Prostate gland (tissue), 2 donors: ENCODE measurements around the gene PPFIA1. TPM values are rescaled to one million over a fixed set of nuclear protein-coding genes. Genes with fewer than 3 reads are reported as not detected.

Experiments
- DNase-seq: peaks from one replicate; pipeline ENCODE4 v3.0.0-alpha.2; 2019; ENCODE audit warnings: low spot score
- H3K27ac ChIP-seq, 2 donors: fragments of 200-600 bp; sonication (generic); 2 replicates each; pipeline ENCODE4 v1.5.1; 2017 to 2019
- H3K27me3 ChIP-seq: fragments of 200-600 bp; sonication (generic); replicated peaks from 2 replicates; pipeline ENCODE4 v1.5.1; 2019; ENCODE audit not compliant: insufficient read depth
- H3K36me3 ChIP-seq, 2 donors: fragments of 200-600 bp; sonication (generic); 1 replicate in 1 of 2; 2 replicates in 1 of 2; pipeline versions ENCODE4 v1.5.1 to v1.8.1; 2017 to 2019
- H3K4me1 ChIP-seq: fragments of 200-600 bp; sonication (generic); replicated peaks from 2 replicates; pipeline ENCODE4 v1.5.1; 2019
- H3K4me3 ChIP-seq, 2 donors: fragments of 200-600 bp; sonication (generic); 2 replicates each; pipeline ENCODE4 v1.5.1; 2017 to 2019
- H3K9me3 ChIP-seq: fragments of 200-600 bp; sonication (generic); 2 replicates; pipeline ENCODE4 v1.5.1; 2017
- CTCF ChIP-seq, 4 experiments: fragments of 200-600 bp in 2 of 4; fragments of 450-650 bp in 2 of 4; sonication (generic) in 2 of 4; IDR thresholded peaks; 1 replicate in 3 of 4; 2 replicates in 1 of 4; pipeline ENCODE4 v1.5.1; 2016 to 2019; ENCODE audit warnings: antibody characterized with exemption in 4 of 4, mild to moderate bottlenecking in 2 of 4, moderate library complexity in 2 of 4
- POLR2A ChIP-seq: fragments of 450-650 bp; IDR thresholded peaks from one replicate; pipeline ENCODE4 v1.6.1; 2016; ENCODE audit warnings: antibody characterized with exemption, mild to moderate bottlenecking
- POLR2AphosphoS5 ChIP-seq: sonication (generic); formaldehyde crosslinking; IDR thresholded peaks from one replicate; pipeline ENCODE4 v1.6.1; 2017; ENCODE audit warnings: antibody characterized with exemption
- WGBS: methylation state at CpG from one replicate; pipeline ENCODE4 v1.1.5; 2018; 5-methylcytosine and 5-hydroxymethylcytosine counted together
- intact Hi-C: fragments of 100-400 bp; cut with DNase I; formaldehyde crosslinking; loops from one replicate; pipeline ENCODE4 v1.14.2; 2022
- total RNA-seq, 2 donors: library from RNA; depleted of rRNA; stranded (reverse); fragments of >200 nt; gene quantifications; one replicate each; pipeline ENCODE4 v1.1.0, GENCODE V29; 2016

The PPFIA1 gene
- total RNA-seq, 2 donors from 2014 or later, result 29.1 to 61.8 TPM

DNA sequence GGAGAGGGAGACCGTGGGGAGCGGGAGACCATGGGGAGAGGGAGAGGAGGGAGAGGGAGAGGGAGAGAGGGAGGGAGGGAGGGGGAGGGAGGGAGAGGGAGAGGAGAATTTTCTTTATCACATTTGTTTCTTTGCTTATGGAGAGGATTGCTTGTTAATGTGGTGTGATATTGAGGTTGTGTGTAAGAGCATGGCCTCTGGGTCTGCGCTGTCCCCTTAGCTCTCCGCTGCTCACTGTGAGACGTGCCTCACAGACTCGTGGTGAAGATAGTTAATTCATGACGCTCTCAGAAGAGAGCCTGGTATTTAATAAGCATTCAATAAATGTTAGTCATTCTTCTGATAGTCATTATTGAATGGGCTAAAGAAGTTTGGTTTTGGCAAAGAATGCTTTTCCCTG, 26.2 kb downstream of the PPFIA1 start:
- H3K36me3 ChIP-seq, result no peaks in the 10 kb centered on the region
- intact Hi-C loops, result no loop called here
- H3K4me3 ChIP-seq, result no peak overlapping the region
- no peaks in the 10 kb centered on the region for H3K4me1 ChIP-seq
- H3K27ac ChIP-seq, result no peak overlapping the region
- WGBS, result 79% methylated on average over 7 of the region's 7 CpGs
- DNase-seq, result no peak
- no peaks in the 10 kb centered on the region for H3K27me3 ChIP-seq
- no peaks in the 10 kb centered on the region for H3K9me3 ChIP-seq
- TF ChIP-seq POLR2AphosphoS5 (no peak), POLR2A (no peak), CTCF (IDR thresholded peaks at IDR 0.05) (no peak)

DNA sequence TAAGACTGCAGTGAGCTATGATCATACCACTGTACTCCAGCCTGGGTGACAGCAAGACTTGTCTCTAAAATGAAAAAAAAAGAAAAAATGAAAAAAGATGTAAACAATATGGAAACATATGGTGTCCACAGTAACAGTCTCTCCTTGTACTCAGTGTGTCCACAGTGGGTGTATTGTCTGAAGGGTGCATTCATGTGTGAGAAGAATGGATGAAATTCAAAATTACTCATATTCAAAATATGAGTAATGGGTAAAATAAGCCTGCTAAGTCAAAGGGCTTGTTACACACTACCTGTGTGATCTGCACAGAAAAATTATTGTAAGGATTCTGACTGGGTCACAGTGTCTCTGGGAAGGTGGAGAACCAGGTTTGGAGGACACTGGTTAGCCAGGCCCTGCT, 26.9 kb downstream of the PPFIA1 start:
- intact Hi-C loops, result no loop called here
- H3K27me3 ChIP-seq, result no peaks in the 10 kb centered on the region
- DNase-seq, result no peak
- no peaks in the 10 kb centered on the region for H3K36me3 ChIP-seq
- no peak overlapping the region for H3K27ac ChIP-seq
- H3K4me3 ChIP-seq, result no peak overlapping the region
- no peaks in the 10 kb centered on the region for H3K9me3 ChIP-seq
- TF ChIP-seq POLR2AphosphoS5 (no peak), POLR2A (no peak), CTCF (IDR thresholded peaks at IDR 0.05) (no peak)
- H3K4me1 ChIP-seq, result no peaks in the 10 kb centered on the region

DNA sequence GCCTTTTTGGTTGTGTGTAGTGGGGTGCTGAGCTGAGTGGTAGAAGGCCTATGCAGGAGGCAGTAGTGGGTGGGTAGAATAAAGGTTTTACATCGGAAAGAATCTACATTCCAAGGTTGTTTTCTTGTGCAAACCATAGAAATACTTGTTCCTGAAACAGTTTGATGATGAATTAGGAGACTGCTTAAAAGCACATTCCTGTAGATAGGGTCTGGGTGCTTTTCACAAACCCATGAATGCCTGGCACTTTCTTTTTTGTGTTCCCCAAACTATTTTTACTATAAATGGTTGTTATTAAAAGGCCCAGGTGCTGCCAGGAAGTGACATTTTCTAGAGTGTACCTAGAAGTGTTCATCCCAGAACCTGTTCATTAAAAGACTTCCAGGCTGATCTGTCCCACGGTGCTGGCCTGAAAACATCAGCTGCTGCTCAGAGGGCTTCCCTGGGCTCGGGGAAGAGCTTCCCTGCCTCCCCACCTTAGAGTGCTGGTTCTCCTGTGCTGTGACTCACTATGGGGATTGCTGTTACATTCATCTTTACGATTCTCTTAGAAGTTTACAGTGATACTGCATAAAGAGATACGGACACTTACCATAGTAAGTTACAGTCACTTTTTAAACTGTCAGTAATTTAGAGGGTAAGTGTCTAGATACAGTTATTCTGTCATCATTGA, 27.9 kb downstream of the PPFIA1 start:
- H3K4me3 ChIP-seq, result no peak overlapping the region
- H3K9me3 ChIP-seq, result no peaks in the 10 kb centered on the region
- H3K4me1 ChIP-seq, result no peaks in the 10 kb centered on the region
- H3K27ac ChIP-seq, result no peak overlapping the region
- TF ChIP-seq CTCF (IDR thresholded peaks at IDR 0.05) (no peak), POLR2A (no peak), POLR2AphosphoS5 (no peak)
- intact Hi-C loops, result no loop called here
- H3K27me3 ChIP-seq, result no peaks in the 10 kb centered on the region
- DNase-seq, result no peak
- no peaks in the 10 kb centered on the region for H3K36me3 ChIP-seq
- 72% methylated on average over 5 of the region's 5 CpGs for WGBS

DNA sequence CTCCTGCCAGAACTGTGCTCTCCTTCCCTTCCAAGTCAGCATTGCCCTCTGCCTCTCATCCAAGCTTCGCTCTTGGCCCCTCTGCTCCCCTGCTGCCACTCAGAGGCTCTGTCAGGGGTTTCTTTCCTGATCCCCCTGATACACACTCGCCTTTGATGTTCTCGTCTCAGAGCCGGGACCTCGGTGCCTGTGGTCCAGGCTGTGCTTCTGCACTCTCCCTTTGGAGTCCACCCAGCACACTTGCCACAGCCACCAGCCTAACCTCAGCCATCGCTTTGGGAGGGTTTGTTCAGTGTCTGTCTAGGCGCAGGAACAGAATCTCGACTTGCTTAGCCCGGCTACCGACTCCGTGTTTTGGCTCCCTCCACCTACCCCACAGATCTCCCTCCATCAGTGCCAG, 29.1 kb downstream of the PPFIA1 start:
- Histone ChIP-seq H3K27me3 (no peaks in the 10 kb centered on the region), H3K4me3 (no peak overlapping the region), H3K9me3 (no peaks in the 10 kb centered on the region), H3K27ac (no peak overlapping the region), H3K36me3 (no peaks in the 10 kb centered on the region), H3K4me1 (no peaks in the 10 kb centered on the region)
- 96% methylated on average over 11 of the region's 11 CpGs for WGBS
- intact Hi-C loops, result no loop called here
- DNase-seq, result no peak
- no peak for TF ChIP-seq POLR2A
- TF ChIP-seq POLR2AphosphoS5, result no peak
- no peak for TF ChIP-seq CTCF (IDR thresholded peaks at IDR 0.05)

GRCh38 chr11:70301191-70301590, 30.7 kb downstream of the PPFIA1 start:
- H3K27me3 ChIP-seq, result no peaks in the 10 kb centered on the region
- no peaks in the 10 kb centered on the region for H3K4me1 ChIP-seq
- no peaks in the 10 kb centered on the region for H3K36me3 ChIP-seq
- H3K4me3 ChIP-seq, result no peak overlapping the region
- intact Hi-C loops, result no loop called here
- WGBS, result 94% methylated on average over 2 of the region's 2 CpGs
- no peaks in the 10 kb centered on the region for H3K9me3 ChIP-seq
- DNase-seq, result no peak
- TF ChIP-seq POLR2AphosphoS5 (no peak), CTCF (IDR thresholded peaks at IDR 0.05) (no peak), POLR2A (no peak)
- H3K27ac ChIP-seq, result no peak overlapping the region
